Activated effector memory CD4-positive, alpha-beta T cell treated with anti-CD3 and anti-CD28 coated beads, Interleukin-2, amount 50 U/mL, for 16 hours (primary cell): Measurements from ENCODE around the gene AJAP1.

Experiments used
- DNase-seq: peaks from one replicate; pipeline ENCODE4 v3.0.0-alpha.2; 2020

Gene AJAP1

DNA sequence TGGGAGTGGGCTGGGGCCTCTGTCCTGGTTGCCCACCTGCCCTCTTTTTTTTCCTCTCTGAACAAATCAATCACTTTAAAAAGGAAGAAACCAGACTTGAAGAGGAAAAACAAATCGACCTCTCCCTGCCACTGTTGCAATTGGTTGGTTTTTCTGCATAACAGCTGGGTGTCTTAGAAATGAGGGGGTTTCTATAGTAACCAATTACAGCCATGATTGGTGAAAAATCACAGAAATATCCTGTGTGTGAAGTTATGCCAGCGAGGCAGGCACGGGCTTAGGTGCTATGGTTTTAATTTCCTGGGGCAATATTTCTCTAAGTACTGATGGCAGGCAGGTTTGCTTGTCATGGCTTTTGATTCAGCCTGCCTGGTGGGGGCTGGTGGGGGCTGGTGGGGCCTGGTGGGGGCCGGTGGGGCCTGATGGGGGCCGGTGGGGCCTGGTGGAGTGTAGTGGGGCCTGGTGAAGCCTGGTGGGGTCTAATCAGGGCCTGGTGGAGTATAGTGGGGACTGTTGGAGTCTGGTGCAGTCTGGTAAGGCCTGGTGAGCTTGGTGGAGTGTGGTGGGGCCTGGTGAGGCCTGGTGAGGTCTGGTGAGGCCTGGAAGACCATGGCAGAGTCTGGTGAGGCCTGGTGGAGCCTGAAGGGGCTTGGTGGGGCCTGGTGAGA, 54.6 kb downstream of the AJAP1 start:
- no peak for DNase-seq

GRCh38 chr1:4709641-4710040, 55.2 kb downstream of the AJAP1 start:
- no peak for DNase-seq

- DNase-seq, result no peak
Measured at GRCh38 chr1:4710592-4711415, 56.4 kb downstream of the AJAP1 start.

- no peak for DNase-seq
Measured at GRCh38 chr1:4711416-4712275, 57.2 kb downstream of the AJAP1 start.

DNA sequence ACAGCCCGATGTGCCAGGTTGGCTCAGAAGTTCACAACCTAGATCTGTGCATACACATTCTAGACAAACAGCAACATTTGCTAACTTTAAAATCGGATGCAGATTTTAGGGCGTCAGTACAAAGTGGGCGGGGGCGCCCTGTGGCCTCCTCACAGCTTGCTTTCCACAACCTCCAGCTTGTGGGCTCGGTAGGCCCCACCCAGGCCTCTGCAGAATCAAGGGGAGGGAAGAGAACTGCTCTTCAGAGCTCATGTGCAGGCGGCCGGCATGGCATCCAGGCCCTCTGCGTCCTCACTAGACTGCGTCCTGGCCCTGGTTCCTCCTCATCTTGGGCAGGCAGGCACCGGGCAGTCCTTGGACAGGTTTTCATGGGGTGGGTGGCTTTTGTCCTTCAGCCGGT, 59.3 kb downstream of the AJAP1 start:
- no peak for DNase-seq

GRCh38 chr1:4716406-4716805, 62.0 kb downstream of the AJAP1 start:
- DNase-seq, result no peak

DNA sequence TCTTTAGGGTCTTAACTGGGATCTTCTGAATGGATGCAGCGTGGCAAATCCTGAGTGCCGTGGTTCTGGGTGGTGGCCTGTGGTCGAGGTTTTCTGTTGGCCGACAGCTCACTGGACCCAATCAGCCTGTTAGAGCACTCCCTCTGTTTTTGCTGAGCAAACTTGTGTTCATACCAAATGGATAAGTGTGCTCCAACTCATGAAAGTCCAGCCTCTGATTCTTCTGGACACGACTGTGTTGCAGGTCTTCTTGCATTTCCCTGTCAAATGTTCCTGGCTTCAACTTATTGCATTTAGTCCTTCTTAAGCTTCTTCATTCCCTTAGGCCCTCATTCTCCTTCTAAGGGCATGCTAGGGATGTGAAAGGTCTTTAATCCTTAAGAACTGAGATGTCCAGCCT, 63.7 kb downstream of the AJAP1 start:
- DNase-seq, result no peak

GRCh38 chr1:4723106-4723505, 68.7 kb downstream of the AJAP1 start:
- no peak for DNase-seq

- no peak for DNase-seq
Measured at GRCh38 chr1:4724001-4724400, 69.6 kb downstream of the AJAP1 start.

- no peak for DNase-seq
Measured at GRCh38 chr1:4724695-4725250, 70.4 kb downstream of the AJAP1 start.

DNA sequence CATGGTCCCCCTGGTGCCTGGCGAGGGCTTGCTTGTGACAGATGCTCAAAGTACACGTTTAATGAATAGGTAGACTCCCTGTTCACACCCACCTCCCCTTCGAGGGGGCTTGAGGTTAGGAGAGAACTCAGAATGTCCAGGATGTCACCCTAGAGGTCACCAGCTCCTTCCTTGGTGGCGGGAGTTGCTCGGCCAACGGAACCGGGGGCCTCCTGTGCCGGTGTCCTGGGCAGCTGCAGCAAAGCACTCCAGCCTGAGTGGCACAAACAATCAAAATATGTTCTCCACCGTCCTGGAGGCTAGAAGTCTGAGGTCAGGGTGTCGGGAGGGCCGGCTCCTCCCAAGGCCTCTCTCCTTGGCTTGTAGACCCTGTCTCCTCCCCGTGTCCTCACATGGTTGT, 71.0 kb downstream of the AJAP1 start:
- no peak for DNase-seq

GRCh38 chr1:4726620-4727341, 72.4 kb downstream of the AJAP1 start:
- DNase-seq, result no peak

DNA sequence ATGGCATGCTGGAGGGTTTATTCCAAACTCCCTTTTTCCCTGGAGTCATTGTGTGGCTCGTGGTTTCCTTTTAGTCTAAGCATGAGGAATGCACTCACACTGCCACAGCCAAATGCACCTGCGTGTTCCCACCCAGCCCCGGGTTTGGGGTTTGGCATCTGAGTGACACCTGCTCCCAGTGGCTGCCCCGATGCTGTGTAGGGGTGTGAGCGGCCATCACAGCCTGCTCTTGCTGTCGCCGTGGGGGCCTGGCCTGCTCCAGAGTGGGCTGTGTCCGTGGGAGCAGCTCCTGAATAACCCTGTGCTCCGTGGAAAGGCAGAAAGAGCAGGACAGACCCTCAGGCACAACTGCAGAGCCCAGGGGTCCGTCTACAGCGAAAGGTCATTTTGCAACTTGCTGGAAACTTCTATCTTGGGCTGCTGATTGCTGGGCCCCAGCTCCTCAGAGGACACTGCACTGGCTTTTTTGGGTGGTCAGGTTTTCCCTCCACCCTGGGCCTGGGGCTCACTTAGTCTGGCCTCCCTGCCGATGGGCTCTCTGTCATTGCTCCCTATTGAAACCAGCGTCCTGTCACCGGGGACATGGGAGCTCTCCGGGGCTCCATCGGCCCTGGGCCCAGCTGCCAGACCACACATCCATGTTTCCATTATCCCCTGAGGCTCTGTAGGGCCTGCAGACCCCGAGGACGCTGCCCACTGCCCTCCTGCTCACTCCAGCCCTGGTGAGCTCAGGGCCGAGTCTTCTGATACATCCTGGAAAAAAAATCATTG, 74.1 kb downstream of the AJAP1 start:
- no peak for DNase-seq

GRCh38 chr1:4729090-4729471, 74.7 kb downstream of the AJAP1 start:
- DNase-seq, result no peak

DNA sequence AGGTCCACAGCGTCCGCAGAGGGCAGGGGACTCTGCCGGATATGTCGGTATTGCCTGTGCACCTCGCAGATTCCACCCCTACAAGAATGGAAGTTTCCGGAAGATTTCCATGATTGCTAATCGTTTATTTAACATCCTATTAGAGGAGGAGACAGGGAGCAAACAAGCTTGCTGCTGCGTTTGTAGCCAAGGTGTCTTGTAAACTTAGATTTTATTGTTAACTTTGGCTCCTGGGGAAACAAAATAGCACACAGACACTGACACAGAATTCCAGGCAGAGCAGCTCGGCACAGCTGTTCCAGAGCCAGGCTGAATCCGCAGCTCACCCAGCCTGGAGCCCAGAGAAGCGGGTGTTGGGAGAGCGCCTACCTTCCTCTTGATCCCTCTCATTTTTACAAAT, 75.7 kb downstream of the AJAP1 start:
- DNase-seq, result no peak

DNA sequence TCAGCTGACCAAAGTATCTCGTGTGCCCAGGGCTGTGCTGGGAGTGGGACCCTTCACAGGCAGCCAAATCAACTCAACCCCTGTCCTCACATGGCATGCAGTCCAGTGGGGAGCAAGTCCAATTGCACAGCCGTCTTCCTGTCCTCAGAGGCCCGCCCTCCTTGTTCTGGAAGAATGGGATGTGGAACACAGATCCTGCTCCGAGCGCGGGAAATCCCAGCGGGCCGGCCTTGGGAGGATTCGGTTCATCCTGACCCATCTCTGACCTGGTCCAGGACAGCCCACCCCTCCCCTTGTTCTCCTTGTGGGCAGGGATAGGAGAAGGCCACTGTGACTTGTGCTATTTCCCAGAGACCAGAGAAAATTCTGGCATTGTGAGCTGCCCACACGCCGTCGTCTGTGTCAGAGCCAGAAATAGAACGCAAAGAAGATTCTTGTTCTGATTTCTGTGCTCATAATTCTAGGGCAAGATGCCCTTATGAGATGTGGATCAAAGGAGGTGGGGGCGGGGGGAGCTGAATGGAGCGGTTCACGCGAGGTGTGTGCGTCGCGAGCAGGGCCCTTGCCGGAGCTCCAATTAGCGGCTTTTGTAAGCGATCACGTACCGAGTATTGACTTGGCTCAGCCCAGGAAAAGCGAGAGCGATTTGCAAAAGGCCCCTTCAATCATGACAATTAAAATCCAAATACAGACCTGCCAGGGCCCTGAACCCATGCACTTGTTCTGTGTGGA, 79.2 kb downstream of the AJAP1 start:
- DNase-seq, result no peak

GRCh38 chr1:4734219-4734618, 79.8 kb downstream of the AJAP1 start:
- no peak for DNase-seq

GRCh38 chr1:4734791-4735190, 80.4 kb downstream of the AJAP1 start:
- no peak for DNase-seq

DNA sequence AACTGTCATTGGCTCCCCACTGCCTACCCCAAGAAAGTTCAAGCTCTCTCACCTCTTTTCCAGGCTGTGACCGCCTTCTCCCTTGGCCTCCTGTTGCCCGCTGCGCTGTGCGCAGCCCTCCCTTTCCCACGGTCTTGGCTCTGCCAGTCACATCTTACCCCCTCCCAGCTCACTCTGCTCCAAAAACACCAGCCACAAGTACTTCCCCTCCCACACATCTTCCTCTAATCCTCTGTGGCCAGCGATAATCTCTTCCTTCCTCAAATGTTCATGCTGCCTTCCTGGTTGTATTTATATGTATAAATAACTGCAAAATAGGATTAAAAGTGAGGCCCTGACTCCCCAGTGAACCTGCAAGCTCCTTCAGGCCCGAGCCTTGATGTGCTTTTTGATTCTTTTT, 81.8 kb downstream of the AJAP1 start:
- no peak for DNase-seq

DNA sequence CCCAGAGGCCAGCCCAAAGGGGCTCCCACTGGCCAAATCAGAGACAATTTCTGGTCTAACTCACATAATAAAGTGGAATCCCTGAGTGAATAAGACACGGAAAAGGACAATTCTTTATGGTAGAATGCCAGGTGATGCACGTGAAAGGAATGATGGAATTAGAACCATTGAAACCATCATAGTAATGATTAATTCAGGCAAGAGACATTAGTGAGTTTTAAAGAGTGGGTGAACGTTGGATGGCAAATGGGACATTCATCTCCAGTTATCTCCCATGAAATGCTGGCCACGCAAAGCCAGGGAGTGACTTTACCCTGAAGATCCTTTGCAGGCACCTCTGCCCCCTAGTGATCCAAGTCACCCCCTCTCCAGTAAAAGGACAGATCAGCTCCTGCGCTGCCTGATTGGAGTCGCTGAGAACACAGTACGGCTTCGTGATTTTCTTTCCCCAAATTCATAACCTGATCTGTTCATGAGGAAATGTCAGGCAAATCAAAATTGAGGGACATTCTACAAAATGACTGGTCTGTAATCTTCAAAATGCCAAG, 87.5 kb downstream of the AJAP1 start:
- DNase-seq, result no peak
